ENCODE data around the gene EPHB1. TPM values are rescaled to one million over a fixed set of nuclear protein-coding genes. Genes with fewer than 3 reads are reported as not detected.

EPHB1 gene
- total RNA-seq, 4 donors from 2014 or later: 11.1 to 14.2 (median 13.0) TPM

DNA sequence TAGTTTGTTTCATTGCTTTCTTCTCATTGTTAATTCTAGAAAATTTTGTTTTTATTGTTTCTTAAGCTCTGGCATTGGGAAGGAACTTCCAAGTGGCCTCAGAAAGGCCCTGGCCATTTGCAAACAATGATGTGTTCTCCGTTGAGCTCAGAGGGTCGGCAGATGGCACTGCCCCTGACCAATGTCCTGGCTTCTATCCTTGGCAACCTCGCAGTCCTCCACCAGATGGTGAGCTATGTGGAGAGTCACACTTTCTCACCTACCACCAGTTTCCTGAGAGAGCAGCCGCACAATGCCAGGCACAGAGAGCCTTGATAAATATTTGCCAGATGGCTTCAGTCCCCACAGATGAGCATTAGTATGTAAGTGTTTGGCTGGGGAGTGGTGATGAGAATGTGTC lies 343.7 kb downstream of the EPHB1 start:
- 87 to 88% methylated on average over 4 of the region's 4 CpGs for WGBS, 2 donors
- intact Hi-C loops (cut with DNase I; ENCODE audit: low total_unique reads): no loop called here

DNA sequence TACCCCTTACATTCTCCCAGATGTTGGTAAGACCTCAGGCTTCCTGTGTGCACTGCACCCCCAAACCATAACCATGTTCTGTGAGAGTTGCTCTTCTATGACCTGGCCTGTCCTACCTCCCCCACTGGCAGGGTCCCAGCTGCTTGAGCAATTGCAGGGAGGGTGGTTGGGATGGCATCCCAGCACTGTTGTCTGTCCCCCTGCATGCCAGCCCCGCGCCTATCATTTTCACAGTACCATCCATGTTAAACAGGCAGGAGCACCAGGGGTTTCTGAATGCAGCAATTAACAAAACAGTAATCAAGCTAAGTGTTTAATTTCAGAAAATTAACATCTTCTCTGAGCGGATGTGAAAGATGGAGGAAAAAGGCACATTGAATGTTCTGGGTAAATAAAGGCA lies 345.5 kb downstream of the EPHB1 start:
- WGBS, 2 donors: 88 to 97% methylated on average over 3 of the region's 3 CpGs
- no peak overlapping the region for H3K4me3 ChIP-seq (ENCODE audit: low read depth, poor library complexity, severe bottlenecking)
- intact Hi-C loops (cut with DNase I; ENCODE audit: low total_unique reads): no loop called here
- no peak for TF ChIP-seq CTCF (IDR thresholded peaks at IDR 0.05)
- no peak for TF ChIP-seq POLR2A (IDR thresholded peaks at IDR 0.05)
- no peak for DNase-seq (ENCODE audit: low spot score in 2 of 2)

More for the DNA sequence above, 343.7 kb downstream of the EPHB1 start:
- no peak for DNase-seq (ENCODE audit: low spot score in 2 of 2)
- no peak for TF ChIP-seq CTCF (IDR thresholded peaks at IDR 0.05)
- no peak for TF ChIP-seq POLR2A (IDR thresholded peaks at IDR 0.05)
- H3K4me3 ChIP-seq (ENCODE audit: low read depth, poor library complexity, severe bottlenecking): no peak overlapping the region

- no peak for DNase-seq (ENCODE audit: low spot score in 2 of 2)
- 86 to 88% methylated on average over 5 of the region's 5 CpGs for WGBS, 2 donors
- intact Hi-C loops (cut with DNase I; ENCODE audit: low total_unique reads): no loop called here
- TF ChIP-seq POLR2A (IDR thresholded peaks at IDR 0.05) (no peak), CTCF (IDR thresholded peaks at IDR 0.05) (no peak)
- no peak overlapping the region for H3K4me3 ChIP-seq (ENCODE audit: low read depth, poor library complexity, severe bottlenecking)
Measured at GRCh38 chr3:135141160-135141559, 346.1 kb downstream of the EPHB1 start.

DNA sequence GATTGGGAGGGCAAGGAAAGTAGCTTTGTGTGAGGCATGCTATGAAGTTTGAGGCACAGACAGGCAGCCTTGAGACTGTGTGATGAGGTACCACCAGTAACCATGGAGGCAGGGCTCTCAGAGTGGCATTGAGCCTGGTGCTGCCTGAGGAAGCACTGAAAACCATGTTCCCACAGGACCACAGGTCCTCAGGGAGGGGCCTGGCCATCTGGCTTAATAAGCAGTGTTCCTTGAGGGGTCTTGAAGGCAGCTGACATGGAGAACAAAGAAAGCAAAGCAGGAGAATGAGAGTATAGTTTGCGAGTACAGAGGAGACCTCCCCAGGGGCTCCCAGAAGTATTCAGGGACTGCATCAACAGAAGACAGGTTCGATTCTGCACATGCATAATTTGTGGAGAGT lies 346.6 kb downstream of the EPHB1 start:
- WGBS, 2 donors: 77 to 89% methylated on average over 2 of the region's 2 CpGs
- no peak for DNase-seq (ENCODE audit: low spot score in 2 of 2)
- TF ChIP-seq POLR2A (IDR thresholded peaks at IDR 0.05): no peak
- TF ChIP-seq CTCF (IDR thresholded peaks at IDR 0.05): no peak

GRCh38 chr3:135142530-135142929 lies 347.5 kb downstream of the EPHB1 start:
- WGBS, 2 donors: 74 to 92% methylated on average over 5 of the region's 5 CpGs

More for the DNA sequence above, 346.6 kb downstream of the EPHB1 start:
- H3K4me3 ChIP-seq (ENCODE audit: low read depth, poor library complexity, severe bottlenecking): no peak overlapping the region
- intact Hi-C loops (cut with DNase I; ENCODE audit: low total_unique reads): no loop called here

More at GRCh38 chr3:135142530-135142929, 347.5 kb downstream of the EPHB1 start:
- H3K4me3 ChIP-seq (ENCODE audit: low read depth, poor library complexity, severe bottlenecking): no peak overlapping the region
- DNase-seq (ENCODE audit: low spot score in 2 of 2): no peak
- intact Hi-C loops (cut with DNase I; ENCODE audit: low total_unique reads): no loop called here
- TF ChIP-seq POLR2A (IDR thresholded peaks at IDR 0.05) (no peak), CTCF (IDR thresholded peaks at IDR 0.05) (no peak)
